C4-2B (cell line): Measurements from ENCODE around the gene PPT2.

Experiments
- ZFX ChIP-seq: fragments of 450-650 bp; IDR thresholded peaks from 2 replicates; pipeline ENCODE4 v1.6.1; 2017
- TF ChIP-seq, protein P1 (sequence below): fragments of 450-650 bp; conservative IDR thresholded peaks from 2 replicates; pipeline ENCODE4 v1.5.1; 2017; ENCODE audit warnings: mild to moderate bottlenecking

DNA sequence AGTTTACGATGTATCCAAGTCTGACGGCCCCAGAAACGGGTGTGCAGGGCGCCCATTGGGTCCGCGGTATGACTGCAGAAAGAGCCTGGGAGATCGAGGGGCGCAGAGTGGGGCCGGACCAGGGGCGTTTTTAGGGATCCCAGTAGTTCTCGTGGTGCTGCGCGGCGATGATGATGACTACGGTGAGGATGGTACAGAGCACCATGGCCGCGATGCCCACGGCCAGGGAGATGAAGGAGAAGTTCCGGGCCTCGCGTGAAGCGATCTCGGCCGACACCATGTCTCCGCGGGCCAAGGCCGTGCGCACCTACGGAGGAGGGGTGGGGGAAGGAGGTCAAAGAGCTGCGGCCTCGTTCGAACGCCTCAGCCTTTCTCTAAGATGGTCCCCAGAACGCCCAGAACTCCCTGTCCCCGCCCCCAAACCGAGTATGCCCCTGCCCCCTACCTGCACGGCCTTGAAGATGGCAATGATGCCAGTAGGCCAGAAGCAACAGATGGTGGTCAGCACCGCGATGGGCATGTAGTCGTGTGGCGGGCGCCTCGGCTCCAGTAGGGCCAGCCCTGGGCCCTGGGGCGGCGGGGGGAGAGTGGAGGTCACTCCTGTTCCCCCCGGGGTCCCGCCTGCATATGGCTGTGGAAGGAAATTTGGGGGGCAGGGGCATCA lies 4.7 kb upstream of the PPT2 start:
- TF ChIP-seq, protein P1, sequence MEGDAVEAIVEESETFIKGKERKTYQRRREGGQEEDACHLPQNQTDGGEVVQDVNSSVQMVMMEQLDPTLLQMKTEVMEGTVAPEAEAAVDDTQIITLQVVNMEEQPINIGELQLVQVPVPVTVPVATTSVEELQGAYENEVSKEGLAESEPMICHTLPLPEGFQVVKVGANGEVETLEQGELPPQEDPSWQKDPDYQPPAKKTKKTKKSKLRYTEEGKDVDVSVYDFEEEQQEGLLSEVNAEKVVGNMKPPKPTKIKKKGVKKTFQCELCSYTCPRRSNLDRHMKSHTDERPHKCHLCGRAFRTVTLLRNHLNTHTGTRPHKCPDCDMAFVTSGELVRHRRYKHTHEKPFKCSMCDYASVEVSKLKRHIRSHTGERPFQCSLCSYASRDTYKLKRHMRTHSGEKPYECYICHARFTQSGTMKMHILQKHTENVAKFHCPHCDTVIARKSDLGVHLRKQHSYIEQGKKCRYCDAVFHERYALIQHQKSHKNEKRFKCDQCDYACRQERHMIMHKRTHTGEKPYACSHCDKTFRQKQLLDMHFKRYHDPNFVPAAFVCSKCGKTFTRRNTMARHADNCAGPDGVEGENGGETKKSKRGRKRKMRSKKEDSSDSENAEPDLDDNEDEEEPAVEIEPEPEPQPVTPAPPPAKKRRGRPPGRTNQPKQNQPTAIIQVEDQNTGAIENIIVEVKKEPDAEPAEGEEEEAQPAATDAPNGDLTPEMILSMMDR = no peak
- TF ChIP-seq ZFX = no peak
